ENCODE data around the gene SLC22A17.

Gene SLC22A17

GRCh38 chr14:23301288-23301968 lies 51.3 kb downstream of the SLC22A17 start:
- H3K4me3 ChIP-seq = peak overlapping the region; percentile 69 to 91 (median 82)
- peaks cover 14 to 28% (median 18%) of the 10 kb centered on the region in 11 experiments; a peak in 17 of 22 replicates for H3K36me3 ChIP-seq
- H3K4me2 ChIP-seq = peak overlapping the region; percentile 88 to 99 (median 95)
- H4K20me1 ChIP-seq = no peaks in the 10 kb centered on the region
- H3K27me3 ChIP-seq = no peaks in the 10 kb centered on the region
- H3K27ac ChIP-seq = peak overlapping the region; percentile 86 to 99 (median 94); a peak in 21 of 22 replicates
- H3K9me3 ChIP-seq (replicated peaks in 1 of 11) = no peaks in the 10 kb centered on the region
- no peak for TF ChIP-seq Cebpa-rat (IDR thresholded peaks at IDR 0.05)
- H3K4me1 ChIP-seq = peaks cover 43 to 57% (median 52%) of the 10 kb centered on the region in 10 experiments
- peak overlapping the region; percentile 89 to 98 (median 95) for H3K9ac ChIP-seq

GRCh38 chr14:23300687-23301223 lies 51.9 kb downstream of the SLC22A17 start:
- no peaks in the 10 kb centered on the region for H3K9me3 ChIP-seq (replicated peaks in 1 of 11)
- H3K27me3 ChIP-seq = no peaks in the 10 kb centered on the region
- H3K36me3 ChIP-seq = peaks cover 14 to 34% (median 21%) of the 10 kb centered on the region in 11 experiments; a peak in 17 of 22 replicates
- peak overlapping the region; percentile 69 to 91 (median 82) for H3K4me3 ChIP-seq
- H4K20me1 ChIP-seq = no peaks in the 10 kb centered on the region
- peak overlapping the region; percentile 80 to 98 (median 96) for H3K4me2 ChIP-seq
- peaks cover 37 to 50% (median 46%) of the 10 kb centered on the region in 10 experiments for H3K4me1 ChIP-seq
- no peak for TF ChIP-seq Cebpa-rat (IDR thresholded peaks at IDR 0.05)
- H3K9ac ChIP-seq = peak overlapping the region; percentile 89 to 98 (median 95)
- peak overlapping the region; percentile 86 to 99 (median 94) for H3K27ac ChIP-seq

- Histone ChIP-seq H3K4me1 (peaks cover 31 to 47% (median 41%) of the 10 kb centered on the region in 10 experiments), H3K4me3 (peak overlapping the region; percentile 69 to 91 (median 82)), H3K9me3 (replicated peaks in 1 of 11) (no peaks in the 10 kb centered on the region), H3K27ac (peak overlapping the region; percentile 86 to 99 (median 94)), H3K9ac (peak overlapping the region; percentile 89 to 98 (median 95)), H3K4me2 (peak overlapping the region; percentile 80 to 98 (median 96)), H3K36me3 (peaks cover 14 to 34% (median 21%) of the 10 kb centered on the region in 11 experiments; a peak in 17 of 22 replicates), H4K20me1 (no peaks in the 10 kb centered on the region), H3K27me3 (no peaks in the 10 kb centered on the region)
- TF ChIP-seq Cebpa-rat (IDR thresholded peaks at IDR 0.05) = no peak
These were observed 52.6 kb downstream of the SLC22A17 start for GRCh38 chr14:23299986-23300686.

DNA sequence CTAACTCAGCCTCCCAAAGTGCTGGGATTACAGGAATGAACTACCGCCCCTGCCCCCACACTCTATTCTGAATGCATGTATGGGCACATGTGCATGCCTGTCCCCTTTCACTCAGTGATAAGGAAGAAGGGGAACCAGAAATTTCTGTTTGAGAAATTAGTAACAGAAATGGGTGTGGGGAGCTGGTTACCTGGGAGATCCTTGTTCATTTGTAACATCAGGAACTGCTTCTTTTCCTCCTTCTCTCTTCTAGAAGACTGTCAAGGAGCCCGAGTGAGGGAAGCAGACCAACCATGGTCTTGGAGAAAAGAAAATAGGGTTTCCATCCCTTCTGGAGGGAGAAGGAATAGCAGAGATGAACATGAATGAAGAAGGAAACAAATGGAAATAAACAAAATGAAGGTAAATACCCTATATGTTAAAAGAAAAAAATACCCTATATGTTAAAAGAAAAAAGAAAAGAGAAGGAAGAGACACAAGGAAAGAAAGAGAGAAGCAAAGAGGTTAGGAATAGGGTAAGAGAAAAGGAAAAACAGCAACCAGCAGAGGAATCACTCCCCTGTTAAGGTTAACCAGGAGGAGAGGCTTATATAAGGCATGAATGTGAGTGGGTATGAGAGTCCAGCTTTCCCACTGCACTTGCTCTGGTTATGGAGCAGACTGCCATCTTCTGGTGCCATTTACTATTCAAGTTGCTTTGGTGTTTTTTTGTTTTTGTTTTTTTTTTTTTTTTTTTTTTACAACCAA lies 53.3 kb downstream of the SLC22A17 start:
- Histone ChIP-seq H3K4me1 (peaks cover 33 to 49% (median 44%) of the 10 kb centered on the region in 10 experiments), H3K36me3 (peaks cover 14 to 34% (median 21%) of the 10 kb centered on the region in 11 experiments; a peak in 17 of 22 replicates), H3K27ac (peak overlapping the region in 9 of 11 experiments; percentile 86 to 99 (median 96); a peak in 16 of 22 replicates), H3K9ac (peak overlapping the region; percentile 89 to 98 (median 95); a peak in 20 of 22 replicates), H3K27me3 (no peaks in the 10 kb centered on the region), H4K20me1 (no peaks in the 10 kb centered on the region), H3K4me2 (peak overlapping the region; percentile 80 to 98 (median 96)), H3K9me3 (replicated peaks in 1 of 11) (no peaks in the 10 kb centered on the region), H3K4me3 (peak overlapping the region in 9 of 10 experiments; percentile 69 to 91 (median 84); a peak in 13 of 20 replicates)
- TF ChIP-seq Cebpa-rat (IDR thresholded peaks at IDR 0.05) = no peak

GRCh38 chr14:23297611-23298277 lies 54.9 kb downstream of the SLC22A17 start:
- H3K27ac ChIP-seq = peak overlapping the region in 3 of 11 experiments; percentile 13 to 99 (median 22); a peak in 3 of 22 replicates
- no peak overlapping the region for H3K4me3 ChIP-seq
- peaks cover 24 to 41% (median 35%) of the 10 kb centered on the region in 10 experiments for H3K4me1 ChIP-seq
- H3K36me3 ChIP-seq = peaks cover 14 to 34% (median 21%) of the 10 kb centered on the region in 11 experiments; a peak in 17 of 22 replicates
- H3K9me3 ChIP-seq (replicated peaks in 1 of 11) = no peaks in the 10 kb centered on the region
- no peaks in the 10 kb centered on the region for H4K20me1 ChIP-seq
- peak overlapping the region in 3 of 11 experiments; percentile 80 to 93 (median 92); a peak in 5 of 22 replicates for H3K4me2 ChIP-seq
- H3K27me3 ChIP-seq = no peaks in the 10 kb centered on the region
- no peak for TF ChIP-seq Cebpa-rat (IDR thresholded peaks at IDR 0.05)
- peak overlapping the region in 5 of 11 experiments; percentile 6 to 96 (median 56); a peak in 10 of 22 replicates for H3K9ac ChIP-seq

GRCh38 chr14:23297096-23297495 lies 55.6 kb downstream of the SLC22A17 start:
- no peaks in the 10 kb centered on the region for H3K9me3 ChIP-seq (replicated peaks in 1 of 11)
- peaks cover 14 to 34% (median 21%) of the 10 kb centered on the region in 11 experiments; a peak in 17 of 22 replicates for H3K36me3 ChIP-seq
- H3K27me3 ChIP-seq = no peaks in the 10 kb centered on the region
- peak overlapping the region in 2 of 11 experiments; percentile 56 to 96; a peak in 4 of 22 replicates for H3K9ac ChIP-seq
- no peak for TF ChIP-seq Cebpa-rat (IDR thresholded peaks at IDR 0.05)
- H4K20me1 ChIP-seq = no peaks in the 10 kb centered on the region
- H3K4me1 ChIP-seq = peaks cover 22 to 41% (median 33%) of the 10 kb centered on the region in 10 experiments
- peak overlapping the region in 1 of 11 experiments; percentile 22; a peak in 1 of 22 replicates for H3K27ac ChIP-seq
- no peak overlapping the region for H3K4me2 ChIP-seq
- H3K4me3 ChIP-seq = no peak overlapping the region
